Stomach (tissue), 9 donors: ENCODE measurements around the gene MTMR11. TPM values are rescaled to one million over a fixed set of nuclear protein-coding genes. Genes with fewer than 3 reads are reported as not detected.

Source experiments
- DNase-seq, 2 donors: peaks; one replicate each; pipeline versions ENCODE4 v3.0.0 to v3.0.0-alpha.2; 2013 to 2019
- H3K27ac ChIP-seq, 5 donors: fragments of 200-600 bp in 4 of 5; sonication (generic) in 4 of 5; one replicate each; pipeline ENCODE4 v1.5.1; 2013 to 2019; ENCODE audit warnings: mild to moderate bottlenecking in 1 of 5, moderate library complexity in 1 of 5
- H3K27me3 ChIP-seq, 3 donors: fragments of 200-600 bp; sonication (generic); one replicate each; pipeline ENCODE4 v1.5.1; 2017 to 2019; ENCODE audit warnings: mixed run types in 1 of 3
- H3K36me3 ChIP-seq, 4 donors: fragments of 200-600 bp; sonication (generic); 1 replicate in 3 of 4; 2 replicates in 1 of 4; pipeline ENCODE4 v1.5.1; 2016 to 2019
- H3K4me1 ChIP-seq, 4 donors: fragments of 200-600 bp; sonication (generic); one replicate each; pipeline ENCODE4 v1.5.1; 2016 to 2019
- H3K4me3 ChIP-seq, 4 donors: fragments of 200-600 bp; sonication (generic) in 3 of 4; one replicate each; pipeline ENCODE4 v1.5.1; 2016 to 2019; ENCODE audit warnings: mild to moderate bottlenecking in 1 of 4
- H3K9me3 ChIP-seq, 4 donors: fragments of 200-600 bp; sonication (generic); one replicate each; pipeline ENCODE4 v1.5.1; 2016 to 2019
- EP300 ChIP-seq: sonication (generic); formaldehyde crosslinking; IDR thresholded peaks from one replicate; pipeline ENCODE4 v1.6.1; 2017; ENCODE audit warnings: antibody characterized with exemption
- POLR2A ChIP-seq, 4 donors: fragments of 450-650 bp; IDR thresholded peaks; one replicate each; pipeline ENCODE4 v1.6.1; 2016; ENCODE audit warnings: antibody characterized with exemption in 4 of 4, control low read depth in 2 of 4, mild to moderate bottlenecking in 1 of 4, moderate library complexity in 1 of 4
- POLR2AphosphoS5 ChIP-seq, 3 donors: sonication (generic); formaldehyde crosslinking; IDR thresholded peaks; one replicate each; pipeline ENCODE4 v1.6.1; 2016; ENCODE audit warnings: antibody characterized with exemption in 3 of 3
- WGBS, 5 donors: extraction: QIAGEN DNeasy Blood & Tissue Kit in 3 of 5; methylation state at CpG; one replicate each; pipeline versions ENCODE4 v1.1.5 to v1.1.7; 2013 to 2018; 5-methylcytosine and 5-hydroxymethylcytosine counted together
- intact Hi-C: fragments of 100-400 bp; cut with DNase I; formaldehyde crosslinking; loops from one replicate; pipeline ENCODE4 v1.15.1; 2023; ENCODE audit warnings: low total_unique reads
- polyA plus RNA-seq, 3 donors: library from polyadenylated mRNA; stranded (reverse); fragments of 200-250 nt; gene quantifications; one replicate each; pipeline ENCODE4 v1.2.3, GENCODE V29; 2013
- total RNA-seq, 5 donors: library from RNA; depleted of rRNA; stranded (reverse); fragments of >200 nt; gene quantifications; one replicate each; pipeline versions ENCODE4 v1.1.0 to v1.2.3, GENCODE V29; 2014 to 2016
- TF ChIP-seq, protein P1 (sequence below), 7 experiments: fragments of 450-650 bp in 4 of 7; fragments of 200-600 bp in 3 of 7; sonication (generic) in 3 of 7; IDR thresholded peaks; one replicate each; pipeline ENCODE4 v1.5.1; 2016 to 2019; ENCODE audit warnings: antibody characterized with exemption in 7 of 7, control low read depth in 2 of 7, mild to moderate bottlenecking in 1 of 7
- donor health status: healthy with polysubstance abuse.
- donor health status: Bipolar disorder and iron deficiency.
- donor health status: healthy.

The MTMR11 gene
- total and polyA plus RNA-seq, 8 donors, result 3.5 to 169 (median 7.8) TPM

DNA sequence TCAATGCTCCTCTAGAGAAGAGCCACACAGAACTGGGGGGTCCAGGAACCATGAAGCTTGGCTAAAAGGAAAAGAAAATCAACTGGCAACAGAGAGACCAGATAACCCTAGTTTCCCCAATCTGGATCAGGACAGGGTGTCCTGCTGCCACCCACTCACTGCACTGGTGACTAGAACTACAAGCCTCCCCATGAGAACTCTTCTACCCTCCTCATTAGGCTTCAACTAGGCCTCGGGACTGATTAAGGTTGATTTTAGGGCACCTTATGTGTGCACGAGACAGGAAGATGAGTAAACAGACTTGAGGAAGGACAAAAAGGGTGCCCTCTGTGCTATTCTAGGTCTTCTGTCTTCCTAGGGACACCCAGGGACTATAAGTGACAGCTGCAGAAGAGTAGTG lies 6.8 kb downstream of the MTMR11 start:
- Histone ChIP-seq H3K4me1 (peaks cover 16 to 39% (median 31%) of the 10 kb centered on the region in 4 donors), H3K36me3 (peaks cover 18 to 55% (median 40%) of the 10 kb centered on the region in 4 donors), H3K27me3 (no peaks in the 10 kb centered on the region), H3K9me3 (no peaks in the 10 kb centered on the region), H3K4me3 (no peak overlapping the region), H3K27ac (peak overlapping the region in 1 of 5 donors; percentile 96)
- DNase-seq, result no peak
- intact Hi-C loops, result no loop called here
- 81 to 91% (median 85%) methylated on average over 2 of the region's 2 CpGs for WGBS, 5 donors
- TF ChIP-seq EP300, result no peak
- TF ChIP-seq, protein P1, sequence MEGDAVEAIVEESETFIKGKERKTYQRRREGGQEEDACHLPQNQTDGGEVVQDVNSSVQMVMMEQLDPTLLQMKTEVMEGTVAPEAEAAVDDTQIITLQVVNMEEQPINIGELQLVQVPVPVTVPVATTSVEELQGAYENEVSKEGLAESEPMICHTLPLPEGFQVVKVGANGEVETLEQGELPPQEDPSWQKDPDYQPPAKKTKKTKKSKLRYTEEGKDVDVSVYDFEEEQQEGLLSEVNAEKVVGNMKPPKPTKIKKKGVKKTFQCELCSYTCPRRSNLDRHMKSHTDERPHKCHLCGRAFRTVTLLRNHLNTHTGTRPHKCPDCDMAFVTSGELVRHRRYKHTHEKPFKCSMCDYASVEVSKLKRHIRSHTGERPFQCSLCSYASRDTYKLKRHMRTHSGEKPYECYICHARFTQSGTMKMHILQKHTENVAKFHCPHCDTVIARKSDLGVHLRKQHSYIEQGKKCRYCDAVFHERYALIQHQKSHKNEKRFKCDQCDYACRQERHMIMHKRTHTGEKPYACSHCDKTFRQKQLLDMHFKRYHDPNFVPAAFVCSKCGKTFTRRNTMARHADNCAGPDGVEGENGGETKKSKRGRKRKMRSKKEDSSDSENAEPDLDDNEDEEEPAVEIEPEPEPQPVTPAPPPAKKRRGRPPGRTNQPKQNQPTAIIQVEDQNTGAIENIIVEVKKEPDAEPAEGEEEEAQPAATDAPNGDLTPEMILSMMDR (IDR thresholded peaks at IDR 0.05), result no peak
- TF ChIP-seq POLR2A (IDR thresholded peaks at IDR 0.05), result no peak
- no peak for TF ChIP-seq POLR2AphosphoS5 (IDR thresholded peaks at IDR 0.05)

- intact Hi-C loops, result no loop called here
- peak overlapping the region; percentile 65 to 94 (median 94) for H3K4me3 ChIP-seq
- peak overlapping the region; percentile 90 to 98 (median 96) for H3K27ac ChIP-seq
- peaks cover 16 to 44% (median 35%) of the 10 kb centered on the region in 4 donors for H3K4me1 ChIP-seq
- DNase-seq, result no peak
- TF ChIP-seq POLR2A (IDR thresholded peaks at IDR 0.05), result no peak
- TF ChIP-seq, protein P1 (IDR thresholded peaks at IDR 0.05), result no peak
- TF ChIP-seq EP300, result no peak
- TF ChIP-seq POLR2AphosphoS5 (IDR thresholded peaks at IDR 0.05), result no peak
- H3K9me3 ChIP-seq, result no peaks in the 10 kb centered on the region
- H3K36me3 ChIP-seq, result peaks cover 32 to 67% (median 52%) of the 10 kb centered on the region in 4 donors
- 0 to 10% (median 0%) methylated on average over 1 of the region's 1 CpG for WGBS, 5 donors
- no peaks in the 10 kb centered on the region for H3K27me3 ChIP-seq
These were observed 8.3 kb downstream of the MTMR11 start for GRCh38 chr1:149928401-149928724.

- H3K4me3 ChIP-seq, result peak within 1 kb of the TSS; percentile 65 to 94 (median 94)
- DNase-seq, result peak; percentile 97 to 99
- 0 to 1% (median 0%) methylated on average over 33 to 47 of the region's 47 CpGs for WGBS, 5 donors
- TF ChIP-seq EP300, result no peak
- TF ChIP-seq POLR2A (IDR thresholded peaks at IDR 0.05), result peak in 2 of 4 donors; percentile 90 to 91
- TF ChIP-seq POLR2AphosphoS5 (IDR thresholded peaks at IDR 0.05), result peak; percentile 95 to 98 (median 98)
- H3K4me1 ChIP-seq, result peaks cover 16 to 44% (median 35%) of the 10 kb centered on the region in 4 donors
- peaks cover 38 to 68% (median 57%) of the 10 kb centered on the region in 4 donors for H3K36me3 ChIP-seq
- intact Hi-C loops, result no loop called here
- H3K9me3 ChIP-seq, result no peaks in the 10 kb centered on the region
- peak within 1 kb of the TSS; percentile 90 to 98 (median 96) for H3K27ac ChIP-seq
- no peaks in the 10 kb centered on the region for H3K27me3 ChIP-seq
These were observed 8.9 kb downstream of the MTMR11 start, which contains the start of gene SF3B4 for GRCh38 chr1:149927563-149928400. Gene SF3B4 (minus strand): TSS chr1:149927803. CDS start chr1:149927759, 44 bp downstream.

DNA sequence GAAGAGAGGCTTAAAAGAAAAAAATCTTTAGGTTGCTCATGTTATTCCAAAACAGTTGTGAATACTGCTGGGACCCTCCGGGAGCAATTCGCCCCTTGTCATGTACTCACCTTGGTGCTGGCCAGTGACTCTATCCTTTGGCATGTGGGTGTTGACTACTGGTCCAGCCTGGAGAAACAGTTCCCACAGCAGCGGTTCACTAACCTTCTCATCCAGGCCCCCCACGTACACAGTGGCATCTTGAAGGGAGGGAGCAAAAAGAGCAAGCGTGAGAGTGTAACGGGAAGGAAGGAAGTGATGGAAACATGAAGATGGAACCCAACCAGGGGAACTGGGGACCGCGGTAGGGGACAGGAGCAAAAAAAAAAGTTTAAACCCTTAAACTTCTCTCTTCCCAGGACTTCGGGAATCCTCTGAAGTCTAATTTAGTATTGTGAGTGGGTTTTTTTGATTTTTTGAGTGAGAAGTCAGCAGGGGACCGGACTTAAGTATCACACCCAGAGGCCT lies 9.6 kb downstream of the MTMR11 start:
- peaks cover 43 to 72% (median 59%) of the 10 kb centered on the region in 4 donors for H3K36me3 ChIP-seq
- H3K27ac ChIP-seq, result peak overlapping the region; percentile 90 to 98 (median 96)
- H3K4me1 ChIP-seq, result peaks cover 16 to 44% (median 35%) of the 10 kb centered on the region in 4 donors
- H3K9me3 ChIP-seq, result no peaks in the 10 kb centered on the region
- H3K27me3 ChIP-seq, result no peaks in the 10 kb centered on the region
- 2 to 3% (median 2%) methylated on average over 10 of the region's 10 CpGs for WGBS, 5 donors
- TF ChIP-seq EP300, result no peak
- TF ChIP-seq, protein P1 (IDR thresholded peaks at IDR 0.05), result no peak
- TF ChIP-seq POLR2AphosphoS5 (IDR thresholded peaks at IDR 0.05), result no peak
- TF ChIP-seq POLR2A (IDR thresholded peaks at IDR 0.05), result no peak
- DNase-seq, result no peak
- H3K4me3 ChIP-seq, result peak overlapping the region; percentile 65 to 94 (median 94)
- intact Hi-C loops, result no loop called here
